ENCODE results near the gene STPG2.
A peak's percentile ranks its signal among the peaks of the same experiment; 100 is the strongest.

STPG2 gene

DNA sequence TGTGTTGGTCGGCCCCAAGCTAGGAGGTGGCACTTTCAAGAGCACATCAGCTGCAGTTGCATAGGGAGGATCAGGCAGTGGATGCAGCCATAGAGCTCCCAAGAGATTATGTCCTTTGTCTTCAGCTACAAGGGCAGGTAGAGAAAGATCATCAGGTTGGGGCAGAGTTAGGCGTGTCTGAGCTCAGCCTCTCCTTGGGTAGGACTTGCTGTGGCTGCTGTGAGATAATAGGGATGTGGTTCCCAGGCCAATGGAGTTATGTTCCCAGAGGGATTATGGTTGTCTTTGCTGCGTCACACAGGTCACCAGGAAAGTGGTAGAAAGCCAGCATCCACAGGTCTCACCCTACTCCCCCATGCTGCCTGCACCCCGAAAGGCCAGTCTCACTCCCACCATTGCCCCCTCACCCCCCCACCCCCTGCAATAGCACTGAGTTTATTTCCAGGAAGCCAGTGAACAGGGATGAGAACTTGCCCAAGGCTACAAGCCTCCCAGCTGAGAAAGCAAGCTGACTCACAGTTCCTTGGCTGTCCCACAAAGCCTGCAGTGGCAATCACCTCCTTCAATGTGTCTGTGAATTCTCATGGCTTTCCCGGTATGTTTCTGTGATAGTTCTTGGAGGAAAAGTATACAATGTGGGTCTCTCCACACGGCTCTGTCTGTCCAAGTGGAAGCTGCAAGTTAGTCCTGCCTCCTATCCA, 148.4 kb downstream of the STPG2 start:
- H3K4me2 ChIP-seq (ENCODE audit: low read depth, low read length): no peak overlapping the region
- H3K9me2 ChIP-seq (replicated peaks; ENCODE audit: insufficient read depth, low read length): no peaks in the 10 kb centered on the region
- H3F3A ChIP-seq (ENCODE audit: insufficient read depth, low read length): no peaks in the 10 kb centered on the region
- no peaks in the 10 kb centered on the region for H3K79me2 ChIP-seq (ENCODE audit: low read length)
- no peak overlapping the region for H3K27ac ChIP-seq (ENCODE audit: low read length)
- no peaks in the 10 kb centered on the region for H3K4me1 ChIP-seq (ENCODE audit: low read length)
- no peak for DNase-seq
- H2AFZ ChIP-seq (ENCODE audit: low read length): no peak overlapping the region
- no peaks in the 10 kb centered on the region for H3K36me3 ChIP-seq (replicated peaks; ENCODE audit: insufficient read depth, low read length)
- H4K20me1 ChIP-seq (ENCODE audit: insufficient read depth, low read length): no peaks in the 10 kb centered on the region
- no peak overlapping the region for H3K9ac ChIP-seq (ENCODE audit: low read length)
- no peaks in the 10 kb centered on the region for H3K27me3 ChIP-seq (replicated peaks; ENCODE audit: insufficient read depth, low read length)
- no peak for TF ChIP-seq EZH2phosphoT487 (IDR thresholded peaks at IDR 0.05; ENCODE audit: low read length)
- TF ChIP-seq, protein P1, sequence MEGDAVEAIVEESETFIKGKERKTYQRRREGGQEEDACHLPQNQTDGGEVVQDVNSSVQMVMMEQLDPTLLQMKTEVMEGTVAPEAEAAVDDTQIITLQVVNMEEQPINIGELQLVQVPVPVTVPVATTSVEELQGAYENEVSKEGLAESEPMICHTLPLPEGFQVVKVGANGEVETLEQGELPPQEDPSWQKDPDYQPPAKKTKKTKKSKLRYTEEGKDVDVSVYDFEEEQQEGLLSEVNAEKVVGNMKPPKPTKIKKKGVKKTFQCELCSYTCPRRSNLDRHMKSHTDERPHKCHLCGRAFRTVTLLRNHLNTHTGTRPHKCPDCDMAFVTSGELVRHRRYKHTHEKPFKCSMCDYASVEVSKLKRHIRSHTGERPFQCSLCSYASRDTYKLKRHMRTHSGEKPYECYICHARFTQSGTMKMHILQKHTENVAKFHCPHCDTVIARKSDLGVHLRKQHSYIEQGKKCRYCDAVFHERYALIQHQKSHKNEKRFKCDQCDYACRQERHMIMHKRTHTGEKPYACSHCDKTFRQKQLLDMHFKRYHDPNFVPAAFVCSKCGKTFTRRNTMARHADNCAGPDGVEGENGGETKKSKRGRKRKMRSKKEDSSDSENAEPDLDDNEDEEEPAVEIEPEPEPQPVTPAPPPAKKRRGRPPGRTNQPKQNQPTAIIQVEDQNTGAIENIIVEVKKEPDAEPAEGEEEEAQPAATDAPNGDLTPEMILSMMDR (IDR thresholded peaks at IDR 0.05; ENCODE audit: low read length): no peak
- TF ChIP-seq EZH2 (optimal IDR thresholded peaks at IDR 0.05; ENCODE audit: low read depth, low read length): no peak
- no peak overlapping the region for H3K4me3 ChIP-seq (ENCODE audit: low read length)
- H3K9me3 ChIP-seq (replicated peaks; ENCODE audit: insufficient read depth, low read length): no peaks in the 10 kb centered on the region

DNA sequence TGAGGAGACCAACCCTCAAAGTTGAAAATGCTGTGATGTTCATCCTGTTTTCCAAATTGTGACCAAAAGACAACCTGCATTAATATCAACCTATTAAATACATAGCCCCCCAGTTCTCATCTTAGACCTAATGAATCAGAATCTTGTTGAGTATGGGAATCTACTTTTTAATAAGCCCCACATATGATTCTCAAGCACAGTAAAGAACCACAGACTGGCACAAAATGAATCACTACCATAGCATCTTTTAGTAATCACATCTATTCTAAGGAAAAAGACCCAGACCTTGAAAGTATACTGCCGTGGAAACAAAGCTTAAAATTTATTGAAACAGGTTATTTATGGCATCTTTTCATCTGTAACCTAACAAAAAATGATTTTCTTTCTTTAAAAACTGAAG, 152.9 kb downstream of the STPG2 start:
- Histone ChIP-seq H3K27ac (ENCODE audit: low read length) (no peak overlapping the region), H3K79me2 (ENCODE audit: low read length) (no peaks in the 10 kb centered on the region), H3K27me3 (replicated peaks; ENCODE audit: insufficient read depth, low read length) (no peaks in the 10 kb centered on the region), H3K36me3 (replicated peaks; ENCODE audit: insufficient read depth, low read length) (no peaks in the 10 kb centered on the region), H3K4me2 (ENCODE audit: low read depth, low read length) (no peak overlapping the region), H3K4me1 (ENCODE audit: low read length) (no peaks in the 10 kb centered on the region), H3K9ac (ENCODE audit: low read length) (no peak overlapping the region), H3K4me3 (ENCODE audit: low read length) (no peak overlapping the region), H2AFZ (ENCODE audit: low read length) (no peak overlapping the region), H3K9me2 (replicated peaks; ENCODE audit: insufficient read depth, low read length) (no peaks in the 10 kb centered on the region), H3F3A (ENCODE audit: insufficient read depth, low read length) (no peaks in the 10 kb centered on the region), H4K20me1 (ENCODE audit: insufficient read depth, low read length) (no peaks in the 10 kb centered on the region), H3K9me3 (replicated peaks; ENCODE audit: insufficient read depth, low read length) (no peaks in the 10 kb centered on the region)
- TF ChIP-seq, protein P1 (IDR thresholded peaks at IDR 0.05; ENCODE audit: low read length): no peak
- TF ChIP-seq EZH2phosphoT487 (IDR thresholded peaks at IDR 0.05; ENCODE audit: low read length) (no peak), EZH2 (optimal IDR thresholded peaks at IDR 0.05; ENCODE audit: low read depth, low read length) (no peak)
- no peak for DNase-seq

DNA sequence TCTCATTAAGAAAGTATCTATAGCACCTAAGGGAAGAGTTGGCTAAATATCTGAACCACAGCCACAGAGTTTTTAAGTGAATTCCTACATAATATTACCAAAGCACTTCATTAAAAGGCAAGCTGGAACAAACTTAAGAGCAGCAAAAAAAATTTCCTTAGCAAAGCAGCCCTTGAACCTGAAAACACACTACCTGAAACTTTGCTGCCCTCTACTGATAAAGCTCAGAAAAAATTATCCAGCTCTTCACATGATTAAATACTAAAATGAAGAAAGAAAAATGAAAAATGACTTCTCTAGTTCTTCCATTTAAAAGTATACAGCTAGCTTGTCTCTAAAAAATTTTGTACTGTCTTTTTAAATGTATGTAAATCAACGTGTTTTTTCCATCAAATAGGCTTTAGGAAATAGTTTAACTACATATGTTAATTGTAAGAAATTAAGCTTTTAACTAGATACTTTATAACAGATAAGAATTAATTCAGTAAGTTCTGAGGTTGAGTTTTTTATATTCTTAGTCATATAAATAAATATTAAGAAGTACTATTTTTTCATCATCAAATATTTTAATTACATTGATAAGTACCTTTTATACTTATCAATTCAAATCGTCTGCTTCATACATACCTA, 156.1 kb downstream of the STPG2 start:
- H3K9me3 ChIP-seq (replicated peaks; ENCODE audit: insufficient read depth, low read length): no peaks in the 10 kb centered on the region
- H4K20me1 ChIP-seq (ENCODE audit: insufficient read depth, low read length): no peaks in the 10 kb centered on the region
- no peak for TF ChIP-seq EZH2 (optimal IDR thresholded peaks at IDR 0.05; ENCODE audit: low read depth, low read length)
- TF ChIP-seq EZH2phosphoT487 (IDR thresholded peaks at IDR 0.05; ENCODE audit: low read length): no peak
- TF ChIP-seq, protein P1 (IDR thresholded peaks at IDR 0.05; ENCODE audit: low read length): peak; percentile 67
- H3K9me2 ChIP-seq (replicated peaks; ENCODE audit: insufficient read depth, low read length): no peaks in the 10 kb centered on the region
- H3K27me3 ChIP-seq (replicated peaks; ENCODE audit: insufficient read depth, low read length): no peaks in the 10 kb centered on the region
- H3F3A ChIP-seq (ENCODE audit: insufficient read depth, low read length): no peaks in the 10 kb centered on the region
- H2AFZ ChIP-seq (ENCODE audit: low read length): no peak overlapping the region
- no peaks in the 10 kb centered on the region for H3K79me2 ChIP-seq (ENCODE audit: low read length)
- peak; percentile 59 for DNase-seq
- no peak overlapping the region for H3K4me2 ChIP-seq (ENCODE audit: low read depth, low read length)
- H3K36me3 ChIP-seq (replicated peaks; ENCODE audit: insufficient read depth, low read length): no peaks in the 10 kb centered on the region
- no peak overlapping the region for H3K9ac ChIP-seq (ENCODE audit: low read length)
- no peaks in the 10 kb centered on the region for H3K4me1 ChIP-seq (ENCODE audit: low read length)
- H3K4me3 ChIP-seq (ENCODE audit: low read length): no peak overlapping the region
- no peak overlapping the region for H3K27ac ChIP-seq (ENCODE audit: low read length)
